Mesendoderm (in vitro differentiated cells): ENCODE results near the gene ABLIM1.

ENCODE experiments used
- DNase-seq: peaks from one replicate; pipeline ENCODE4 v3.0.0; 2013
- H2AK5ac ChIP-seq: 2 replicates; pipeline ENCODE4 v1.6.1; 2013; ENCODE audit warnings: low read length, inconsistent platforms
- H2BK120ac ChIP-seq: 2 replicates; pipeline ENCODE4 v1.6.1; 2013; ENCODE audit warnings: low read depth, mild to moderate bottlenecking, low read length, moderate library complexity, mixed read lengths
- H2BK15ac ChIP-seq: replicated peaks from 2 replicates; pipeline ENCODE4 v1.6.1; 2013; ENCODE audit warnings: low read depth, mild to moderate bottlenecking, moderate library complexity
- H2BK5ac ChIP-seq: 2 replicates; pipeline ENCODE4 v1.6.1; 2013; ENCODE audit warnings: low read length, inconsistent platforms
- H3K18ac ChIP-seq: 2 replicates; pipeline ENCODE4 v1.6.1; 2013; ENCODE audit warnings: mild to moderate bottlenecking, low read length, mixed read lengths
- H3K23ac ChIP-seq: one replicate; pipeline ENCODE4 v1.6.1; 2013; ENCODE audit warnings: low read length
- H3K27ac ChIP-seq: 2 replicates; pipeline ENCODE4 v1.5.1; 2013; ENCODE audit warnings: low read depth, mild to moderate bottlenecking, inconsistent platforms, low read length, moderate library complexity
- H3K27me3 ChIP-seq: 2 replicates; pipeline ENCODE4 v1.6.1; 2013; ENCODE audit warnings: low read length, control low read depth, mild to moderate bottlenecking, inconsistent platforms; ENCODE audit not compliant: insufficient read depth, poor library complexity
- H3K36me3 ChIP-seq: 2 replicates; pipeline ENCODE4 v1.6.1; 2013; ENCODE audit warnings: low read length, inconsistent platforms; ENCODE audit not compliant: control insufficient read depth, insufficient read depth
- H3K4ac ChIP-seq: one replicate; pipeline ENCODE4 v1.6.1; 2013; ENCODE audit warnings: low read depth, mild to moderate bottlenecking, low read length, moderate library complexity
- H3K4me1 ChIP-seq: 2 replicates; pipeline ENCODE4 v1.6.1; 2013; ENCODE audit warnings: low read depth, low read length, inconsistent platforms; ENCODE audit not compliant: control insufficient read depth
- H3K4me2 ChIP-seq: 2 replicates; pipeline ENCODE4 v1.6.1; 2013; ENCODE audit warnings: low read length
- H3K4me3 ChIP-seq: 2 replicates; pipeline ENCODE4 v1.5.1; 2013; ENCODE audit warnings: mild to moderate bottlenecking, low read length
- H3K56ac ChIP-seq: one replicate; pipeline ENCODE4 v1.6.1; 2013; ENCODE audit warnings: low read length
- H3K79me1 ChIP-seq: 2 replicates; pipeline ENCODE4 v1.6.1; 2013; ENCODE audit warnings: low read length, inconsistent platforms
- H3K79me2 ChIP-seq: 2 replicates; pipeline ENCODE4 v1.6.1; 2013; ENCODE audit warnings: mild to moderate bottlenecking, low read length; ENCODE audit not compliant: control insufficient read depth, insufficient read depth
- H3K9ac ChIP-seq: 2 replicates; pipeline ENCODE4 v1.6.1; 2013; ENCODE audit warnings: low read length, inconsistent platforms
- H4K5ac ChIP-seq: one replicate; pipeline ENCODE4 v1.6.1; 2013; ENCODE audit warnings: low read length
- H4K8ac ChIP-seq: one replicate; pipeline ENCODE4 v1.6.1; 2013; ENCODE audit warnings: low read depth, mild to moderate bottlenecking, control low read depth, low read length, moderate library complexity
- WGBS: extraction: QIAGEN DNeasy Blood & Tissue Kit; methylation state at CpG from one replicate; pipeline ENCODE4 v1.1.7; 2013; ENCODE audit warnings: low lambda C conversion rate, missing lambda C conversion rate; ENCODE audit not compliant: insufficient coverage; ENCODE audit errors: extremely low coverage; 5-methylcytosine and 5-hydroxymethylcytosine counted together

The ABLIM1 gene

DNA sequence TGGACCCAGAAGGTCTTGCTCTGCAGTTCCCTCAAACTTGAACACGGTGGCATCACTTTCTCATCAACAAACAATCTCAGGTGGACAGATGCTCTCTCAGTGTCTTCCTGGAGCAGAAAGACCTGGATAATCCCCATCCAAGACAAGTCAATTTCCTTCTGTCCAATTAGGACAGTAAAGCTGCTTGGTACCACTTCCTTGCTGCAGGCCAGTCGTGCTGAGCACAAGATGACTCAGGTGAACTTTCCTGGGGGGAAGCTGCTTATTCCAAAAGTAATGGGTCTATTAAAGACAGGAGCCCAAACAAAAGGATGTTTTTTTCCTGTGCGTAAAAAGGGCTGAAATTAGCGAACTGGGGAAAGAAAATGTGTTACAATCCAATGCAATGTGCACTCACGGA lies 146.2 kb downstream of the ABLIM1 start:
- no peak overlapping the region for H2BK15ac ChIP-seq
- no peak overlapping the region for H2AK5ac ChIP-seq
- peaks cover 2% of the 10 kb centered on the region for H3K79me1 ChIP-seq
- no peak overlapping the region for H3K4me2 ChIP-seq
- H3K4me1 ChIP-seq: peaks cover 6% of the 10 kb centered on the region
- no peaks in the 10 kb centered on the region for H3K27me3 ChIP-seq
- H3K9ac ChIP-seq: no peak overlapping the region
- H3K27ac ChIP-seq: no peak overlapping the region
- H2BK5ac ChIP-seq: no peak overlapping the region
- peaks cover under 1% of the 10 kb centered on the region for H3K79me2 ChIP-seq
- no peak overlapping the region for H3K23ac ChIP-seq
- no peak overlapping the region for H3K4ac ChIP-seq
- no peak overlapping the region for H3K18ac ChIP-seq
- no peak overlapping the region for H4K5ac ChIP-seq
- H3K56ac ChIP-seq: no peak overlapping the region
- H3K36me3 ChIP-seq: no peaks in the 10 kb centered on the region
- WGBS: no CpG with 5 or more reads among the region's 5 CpGs
- H4K8ac ChIP-seq: no peak overlapping the region
- H2BK120ac ChIP-seq: no peak overlapping the region
- H3K4me3 ChIP-seq: no peak overlapping the region
- DNase-seq: no peak

DNA sequence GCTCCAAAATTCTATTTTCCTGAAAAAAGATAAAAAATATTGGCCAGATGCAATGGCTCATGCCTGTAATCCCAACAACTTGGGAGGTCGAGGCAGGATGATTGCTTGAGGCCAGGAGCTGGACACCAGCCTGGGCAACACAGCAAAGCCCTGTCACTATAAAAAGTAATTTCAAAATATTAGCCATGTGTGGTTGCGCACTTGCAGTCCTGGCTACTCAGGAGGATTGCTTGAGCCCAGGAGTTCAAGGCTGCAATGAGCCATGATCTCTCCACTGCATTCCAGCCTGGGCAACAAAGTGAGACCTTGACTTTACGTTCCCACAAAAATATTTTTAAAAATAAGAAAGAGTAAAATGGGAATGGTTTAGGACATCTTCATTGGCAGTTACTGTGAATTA lies 149.7 kb downstream of the ABLIM1 start:
- no peak overlapping the region for H3K18ac ChIP-seq
- no peak overlapping the region for H2AK5ac ChIP-seq
- H3K79me2 ChIP-seq: no peaks in the 10 kb centered on the region
- no peak overlapping the region for H2BK15ac ChIP-seq
- H4K5ac ChIP-seq: no peak overlapping the region
- H2BK5ac ChIP-seq: no peak overlapping the region
- no peak overlapping the region for H3K4me2 ChIP-seq
- no peak overlapping the region for H3K4ac ChIP-seq
- H3K9ac ChIP-seq: no peak overlapping the region
- H3K23ac ChIP-seq: no peak overlapping the region
- H3K27me3 ChIP-seq: no peaks in the 10 kb centered on the region
- H3K36me3 ChIP-seq: no peaks in the 10 kb centered on the region
- H3K79me1 ChIP-seq: no peaks in the 10 kb centered on the region
- H2BK120ac ChIP-seq: no peak overlapping the region
- no peak overlapping the region for H3K4me3 ChIP-seq
- WGBS: no CpG with 5 or more reads among the region's 3 CpGs
- no peak overlapping the region for H3K56ac ChIP-seq
- peaks cover 2% of the 10 kb centered on the region for H3K4me1 ChIP-seq
- no peak for DNase-seq
- no peak overlapping the region for H3K27ac ChIP-seq
- no peak overlapping the region for H4K8ac ChIP-seq

DNA sequence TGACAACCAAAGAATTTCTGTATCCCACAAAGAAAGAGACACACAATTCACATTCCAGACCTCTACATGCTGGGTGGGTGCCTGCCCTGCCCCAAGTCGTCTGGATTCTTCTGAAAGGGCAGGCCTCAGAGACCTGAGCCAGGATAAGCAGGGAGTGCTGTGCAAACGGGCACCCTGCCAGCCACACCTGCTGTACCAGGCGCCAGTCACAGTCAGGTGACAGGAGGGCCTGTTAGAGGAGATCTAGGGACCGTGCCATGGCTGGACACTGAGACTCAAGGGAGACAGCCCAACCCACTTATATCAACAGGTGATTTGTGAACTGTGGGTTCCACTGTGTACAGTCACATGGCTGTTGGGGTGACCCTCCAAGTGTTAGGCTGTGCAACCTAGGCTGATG lies 150.6 kb downstream of the ABLIM1 start:
- Histone ChIP-seq H3K18ac (no peak overlapping the region), H3K36me3 (no peaks in the 10 kb centered on the region), H3K23ac (no peak overlapping the region), H3K4me2 (no peak overlapping the region), H3K9ac (no peak overlapping the region), H2BK5ac (no peak overlapping the region), H3K56ac (no peak overlapping the region), H3K27ac (no peak overlapping the region), H2BK15ac (no peak overlapping the region), H3K27me3 (no peaks in the 10 kb centered on the region), H2AK5ac (no peak overlapping the region), H4K5ac (no peak overlapping the region), H2BK120ac (no peak overlapping the region), H3K79me2 (no peaks in the 10 kb centered on the region), H3K4me1 (peaks cover 2% of the 10 kb centered on the region), H3K79me1 (no peaks in the 10 kb centered on the region), H3K4ac (no peak overlapping the region), H3K4me3 (no peak overlapping the region), H4K8ac (no peak overlapping the region)
- DNase-seq: no peak
- WGBS: no CpG with 5 or more reads among the region's 4 CpGs

DNA sequence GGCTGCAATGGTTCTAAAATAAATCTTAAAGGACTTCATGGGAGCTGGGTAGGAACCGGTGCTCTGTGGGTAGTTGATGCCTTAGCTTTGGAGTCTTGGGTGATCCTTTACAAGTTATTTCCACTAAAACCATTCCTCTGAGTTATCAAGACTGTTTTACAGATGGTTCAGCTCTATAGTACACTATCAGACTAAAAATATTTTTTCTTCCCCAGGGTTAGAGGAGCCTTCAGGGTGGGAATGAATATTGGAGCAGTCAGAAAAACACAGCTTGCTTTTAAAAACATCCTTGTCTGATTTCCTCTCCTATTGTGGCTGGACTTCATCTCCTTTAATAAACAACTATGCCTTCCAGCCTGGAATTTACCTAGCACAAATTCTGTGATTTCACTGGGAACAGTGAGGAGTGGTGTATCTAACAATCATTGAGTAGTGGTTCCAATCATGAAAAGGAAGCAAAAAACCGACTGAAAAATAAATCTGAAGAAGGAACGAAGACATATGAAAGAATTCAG lies 151.1 kb downstream of the ABLIM1 start:
- Histone ChIP-seq H2BK15ac (no peak overlapping the region), H3K9ac (no peak overlapping the region), H3K4ac (no peak overlapping the region), H2AK5ac (no peak overlapping the region), H3K36me3 (no peaks in the 10 kb centered on the region), H3K4me3 (no peak overlapping the region), H3K18ac (no peak overlapping the region), H3K4me2 (no peak overlapping the region), H4K8ac (no peak overlapping the region), H3K23ac (no peak overlapping the region), H3K79me2 (no peaks in the 10 kb centered on the region), H2BK5ac (no peak overlapping the region), H2BK120ac (no peak overlapping the region), H3K27ac (no peak overlapping the region), H3K79me1 (no peaks in the 10 kb centered on the region), H3K56ac (no peak overlapping the region), H3K4me1 (peaks cover 2% of the 10 kb centered on the region), H3K27me3 (no peaks in the 10 kb centered on the region), H4K5ac (no peak overlapping the region)
- no peak for DNase-seq
- no CpG with 5 or more reads among the region's 3 CpGs for WGBS

DNA sequence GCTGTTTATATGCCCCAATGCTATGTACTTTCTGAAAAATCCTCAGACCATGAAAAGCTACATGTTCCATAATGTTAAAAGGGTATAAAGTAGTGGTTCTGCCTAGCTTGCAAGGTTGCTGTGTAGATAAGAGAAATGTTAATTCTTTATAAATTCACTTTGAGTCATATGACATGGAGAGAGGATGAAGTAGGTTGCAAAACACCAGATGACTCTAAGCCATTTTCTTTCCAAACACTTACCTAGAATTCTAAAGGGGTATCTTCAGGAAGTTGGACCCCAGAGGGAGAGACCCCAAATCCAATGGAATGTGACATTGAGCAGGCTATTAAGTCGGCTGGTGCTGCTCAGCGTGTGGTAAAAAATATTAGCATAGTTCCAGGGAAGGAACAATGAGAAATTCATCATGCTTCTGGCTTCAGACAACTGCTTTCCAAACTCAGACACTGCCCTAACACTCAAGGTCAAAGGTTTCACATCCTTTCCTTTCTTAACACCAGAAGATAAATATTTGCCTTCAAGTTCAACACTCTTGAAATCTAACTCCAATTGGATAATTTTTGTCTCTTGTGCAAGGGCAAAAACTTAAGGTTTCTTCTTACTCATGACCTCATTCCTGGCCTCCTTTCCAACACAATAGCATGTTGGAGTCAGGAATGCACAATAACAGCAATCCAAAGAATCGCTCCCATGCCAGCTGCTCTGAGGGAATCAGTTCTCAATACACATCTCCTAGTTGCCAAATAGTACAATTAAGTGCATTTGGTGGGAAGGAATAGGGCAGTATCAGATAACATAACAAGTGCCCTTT lies 153.1 kb downstream of the ABLIM1 start:
- Histone ChIP-seq H3K4me2 (no peak overlapping the region), H3K79me2 (no peaks in the 10 kb centered on the region), H3K36me3 (no peaks in the 10 kb centered on the region), H3K79me1 (no peaks in the 10 kb centered on the region), H2BK120ac (no peak overlapping the region), H2BK15ac (no peak overlapping the region), H3K18ac (no peak overlapping the region), H3K27me3 (no peaks in the 10 kb centered on the region), H3K9ac (no peak overlapping the region), H2BK5ac (no peak overlapping the region), H3K56ac (no peak overlapping the region), H3K4me1 (peaks cover 2% of the 10 kb centered on the region), H3K23ac (no peak overlapping the region), H3K4me3 (no peak overlapping the region), H3K4ac (no peak overlapping the region), H4K8ac (no peak overlapping the region), H3K27ac (no peak overlapping the region), H2AK5ac (no peak overlapping the region), H4K5ac (no peak overlapping the region)
- no peak for DNase-seq
- WGBS: no CpG with 5 or more reads among the region's 3 CpGs

DNA sequence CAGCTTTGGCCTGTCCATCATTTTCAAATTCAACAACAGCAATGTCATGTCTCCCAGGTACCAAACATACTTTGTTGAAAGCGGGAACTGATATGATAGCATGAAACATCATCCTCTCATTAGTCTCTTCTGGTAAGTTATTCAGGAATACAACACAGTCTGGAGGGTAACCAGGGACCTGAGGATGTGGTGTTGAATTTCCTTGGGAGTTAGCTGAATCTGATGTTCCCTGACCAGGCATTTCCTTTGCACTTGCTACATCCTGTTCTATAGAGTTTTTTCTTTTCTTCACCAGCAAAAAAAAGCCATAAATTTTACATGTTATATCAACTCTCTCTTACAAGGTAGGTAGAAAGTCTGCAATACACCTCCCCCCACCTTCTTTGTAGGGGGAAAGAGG lies 156.0 kb downstream of the ABLIM1 start:
- Histone ChIP-seq H3K27me3 (no peaks in the 10 kb centered on the region), H3K23ac (no peak overlapping the region), H3K4me2 (no peak overlapping the region), H3K9ac (no peak overlapping the region), H3K79me2 (no peaks in the 10 kb centered on the region), H4K8ac (no peak overlapping the region), H3K4ac (no peak overlapping the region), H3K18ac (no peak overlapping the region), H3K4me1 (peaks cover 2% of the 10 kb centered on the region), H2BK120ac (no peak overlapping the region), H3K36me3 (no peaks in the 10 kb centered on the region), H2BK5ac (no peak overlapping the region), H3K79me1 (no peaks in the 10 kb centered on the region), H2BK15ac (no peak overlapping the region), H3K56ac (no peak overlapping the region), H2AK5ac (no peak overlapping the region), H3K27ac (no peak overlapping the region), H4K5ac (no peak overlapping the region), H3K4me3 (no peak overlapping the region)
- no CpG with 5 or more reads among the region's 1 CpG for WGBS
- no peak for DNase-seq
